ENCODE results near the gene SRSF6. TPM values are rescaled to one million over a fixed set of nuclear protein-coding genes. Genes with fewer than 3 reads are reported as not detected.

Gene SRSF6
- total RNA-seq (100 to 1,000 TPM; 154 to 277 (median 174) TPM), total RNA-seq (140 to 407 (median 259) reads per million in 29 experiments)
- 129 TPM for total RNA-seq (2013)

DNA sequence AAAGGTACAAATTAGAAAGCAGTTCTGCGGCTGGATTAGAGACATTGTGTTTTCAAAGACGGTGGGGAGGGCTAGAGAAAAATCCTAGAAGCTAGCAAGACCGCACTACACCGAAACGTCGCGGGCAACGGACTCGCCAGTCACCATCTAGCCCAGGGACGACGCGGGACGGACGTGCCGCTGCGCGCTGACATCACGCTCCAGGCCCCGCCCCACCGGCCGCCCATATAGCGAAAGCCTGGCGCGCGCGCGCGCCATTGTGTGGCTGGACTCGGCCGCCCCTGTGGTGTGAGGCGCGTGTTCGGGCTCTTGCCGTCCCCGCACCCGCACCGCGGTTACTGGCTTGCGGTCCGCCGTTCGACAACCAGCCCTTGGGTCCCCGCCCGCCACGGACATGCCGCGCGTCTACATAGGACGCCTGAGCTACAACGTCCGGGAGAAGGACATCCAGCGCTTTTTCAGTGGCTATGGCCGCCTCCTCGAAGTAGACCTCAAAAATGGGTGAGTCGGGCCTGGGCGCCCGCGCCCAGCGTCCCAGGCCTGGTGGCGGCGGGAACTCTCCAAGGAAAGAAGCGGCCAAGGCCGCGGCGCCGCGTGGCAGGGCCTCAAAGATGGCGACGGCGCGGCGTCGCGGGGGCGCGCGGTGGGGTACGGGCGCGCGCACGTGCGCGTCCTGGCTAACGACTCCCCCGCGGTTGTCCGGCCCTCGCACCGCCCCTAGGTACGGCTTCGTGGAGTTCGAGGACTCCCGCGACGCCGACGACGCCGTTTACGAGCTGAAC, at the start of gene SRSF6:
Gene SRSF6, plus strand, starts transcription at position 257 of the 782 bp plus-strand sequence. Its CDS starts 138 bp downstream, at position 395.
- Mint-ChIP-seq H3K27ac (peak within 1 kb of the TSS; percentile 95 to 98), H3K27me3 (peaks cover 4 to 14% of the 10 kb centered on the region in 2 donors), H3K36me3 (peaks cover 25% of the 10 kb centered on the region), H3K4me1 (peaks cover 39 to 41% (median 40%) of the 10 kb centered on the region in 3 donors), H3K9me3 (no peaks in the 10 kb centered on the region), H3K4me3 (peak within 1 kb of the TSS; percentile 88 to 97 (median 92))
- WGBS (ENCODE audit: insufficient coverage) = under 1% methylated on average over 101 of the region's 101 CpGs
- POLR2A ChIA-PET = interaction anchor here (0.6 to 1.1 kb wide), 10 partner anchors 8 to 1841 kb away, joined by 3 to 6 read pairs (median 5); partner anchors contain the start of genes CHD6 (in 1 of the 2), FITM2 (in 1 of the 2) and IFT52 (in 1 of the 2)
- Histone ChIP-seq H3K36me3 (ENCODE audit: control insufficient read depth in 2 of 2, extremely low read depth in 1 of 2, insufficient read depth in 1 of 2, low read length in 1 of 2) (peaks cover 4 to 36% of the 10 kb centered on the region in 2 donors), H3K27ac (ENCODE audit: low read length) (peak within 1 kb of the TSS; percentile 100), H3K9me3 (no peaks in the 10 kb centered on the region), H3K4me3 (ENCODE audit: control insufficient read depth in 1 of 2, extremely low read depth in 1 of 2, low read length in 1 of 2) (peak within 1 kb of the TSS; percentile 90 to 98), H3K27me3 (replicated peaks in 1 of 2; ENCODE audit: control insufficient read depth in 2 of 2, extremely low read depth in 1 of 2, insufficient read depth in 2 of 2, low read length in 1 of 2) (peaks cover 0 to 15% of the 10 kb centered on the region in 2 experiments), H3K4me1 (ENCODE audit: control insufficient read depth in 1 of 2, extremely low read depth in 1 of 2, insufficient read depth in 2 of 2, low read length in 2 of 2) (peaks cover 18% of the 10 kb centered on the region in 2 experiments)
- CTCF ChIA-PET = interaction anchor here (0.6 to 1.5 kb wide), 4 partner anchors 8 to 756 kb away, joined by 3 to 4 read pairs (median 3); no protein-coding TSS in a partner anchor
- DNase-seq (peak; percentile 80 to 94 (median 91)), ATAC-seq (replicated peaks in 1 of 4) (peak; percentile 84 to 90 (median 88))

DNA sequence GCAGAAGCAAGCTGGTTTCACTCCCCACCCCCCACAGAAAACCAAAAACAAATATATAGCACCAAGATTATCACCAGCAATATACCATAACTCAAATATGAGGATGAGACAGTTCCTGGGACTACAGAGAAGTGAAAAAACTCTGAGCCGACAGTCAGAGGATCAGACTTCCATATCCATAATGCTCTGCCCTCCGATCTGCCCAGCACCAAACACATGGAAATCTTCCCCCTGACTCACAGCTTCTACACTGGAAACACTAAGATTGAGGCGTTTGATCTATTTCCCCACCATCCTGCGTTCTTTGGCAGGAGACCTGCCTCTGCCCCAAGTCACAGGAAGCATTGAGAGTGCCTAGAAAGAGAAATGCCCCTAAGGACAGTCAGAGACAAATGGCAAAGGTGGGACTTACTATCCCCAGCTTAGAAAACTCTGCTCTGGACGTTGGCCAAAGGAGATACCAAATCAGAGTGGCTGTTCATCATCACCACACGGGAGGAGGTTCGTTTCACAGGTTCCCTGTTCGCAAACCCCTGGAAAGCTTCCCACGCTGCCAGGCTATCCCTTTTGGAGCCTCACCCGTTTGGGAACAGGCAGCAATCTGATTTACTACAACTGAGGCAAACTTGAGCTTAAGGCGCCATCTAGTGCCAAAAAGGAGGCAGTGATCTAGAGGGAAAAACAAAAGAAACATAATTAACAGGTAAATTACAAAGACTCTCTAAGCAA, 48.7 kb upstream of the SRSF6 start:
- Mint-ChIP-seq H3K27ac (no peak overlapping the region), H3K27me3 (peaks cover 35 to 63% of the 10 kb centered on the region in 2 donors), H3K36me3 (peaks cover 3% of the 10 kb centered on the region), H3K4me3 (no peak overlapping the region), H3K9me3 (peaks cover 0 to 19% (median 1%) of the 10 kb centered on the region in 3 donors), H3K4me1 (no peaks in the 10 kb centered on the region)
- POLR2A ChIA-PET = no interaction called here
- 34% methylated on average over 8 of the region's 11 CpGs for WGBS (ENCODE audit: insufficient coverage)
- Histone ChIP-seq H3K9me3 (no peaks in the 10 kb centered on the region), H3K36me3 (ENCODE audit: control insufficient read depth in 2 of 2, extremely low read depth in 1 of 2, insufficient read depth in 1 of 2, low read length in 1 of 2) (no peaks in the 10 kb centered on the region), H3K4me1 (ENCODE audit: control insufficient read depth in 1 of 2, extremely low read depth in 1 of 2, insufficient read depth in 2 of 2, low read length in 2 of 2) (no peaks in the 10 kb centered on the region), H3K4me3 (ENCODE audit: control insufficient read depth in 1 of 2, extremely low read depth in 1 of 2, low read length in 1 of 2) (no peak overlapping the region), H3K27ac (ENCODE audit: low read length) (no peak overlapping the region), H3K27me3 (replicated peaks in 1 of 2; ENCODE audit: control insufficient read depth in 2 of 2, extremely low read depth in 1 of 2, insufficient read depth in 2 of 2, low read length in 1 of 2) (peaks cover 0 to 26% of the 10 kb centered on the region in 2 experiments)
- CTCF ChIA-PET = interaction anchor here (0.5 to 1.1 kb wide), 2 partner anchors 49 to 1671 kb away, joined by 3 read pairs; no protein-coding TSS in a partner anchor
- ATAC-seq (replicated peaks in 1 of 4) = no peak
- DNase-seq = peak in 1 of 35 experiments; percentile 12

DNA sequence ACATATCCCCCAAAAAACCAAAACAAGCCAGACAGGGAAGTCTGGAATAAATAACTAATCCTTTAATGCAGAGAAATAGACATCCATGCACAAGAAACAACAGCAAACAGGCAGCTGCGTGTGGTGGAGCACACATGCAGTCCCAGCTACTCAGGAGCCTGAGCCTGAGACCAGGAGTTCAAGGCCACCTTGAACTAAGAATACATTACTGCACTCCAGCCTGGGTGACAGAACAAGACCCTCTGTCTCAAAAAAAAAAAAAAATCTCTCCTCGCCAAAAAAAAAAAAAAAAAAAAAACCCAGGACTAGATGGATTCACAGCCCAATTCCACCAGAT, 48.2 kb upstream of the SRSF6 start:
- ATAC-seq (replicated peaks in 1 of 4) = no peak
- Mint-ChIP-seq H3K9me3 (peaks cover 0 to 19% (median 1%) of the 10 kb centered on the region in 3 donors), H3K36me3 (peaks cover 3% of the 10 kb centered on the region), H3K27ac (no peak overlapping the region), H3K4me1 (no peaks in the 10 kb centered on the region), H3K27me3 (peaks cover 32 to 64% of the 10 kb centered on the region in 2 donors), H3K4me3 (no peak overlapping the region)
- H3K4me1 ChIP-seq (ENCODE audit: control insufficient read depth in 1 of 2, extremely low read depth in 1 of 2, insufficient read depth in 2 of 2, low read length in 2 of 2) = no peaks in the 10 kb centered on the region
- DNase-seq = no peak
- ChIA-PET POLR2A (no interaction called here), CTCF (interaction anchor here in 1 of 2 donors (1.1 kb wide), 1 partner anchor 1672 kb away, joined by 3 read pairs; no protein-coding TSS in a partner anchor)
- peaks cover 0 to 23% of the 10 kb centered on the region in 2 experiments for H3K27me3 ChIP-seq (replicated peaks in 1 of 2; ENCODE audit: control insufficient read depth in 2 of 2, extremely low read depth in 1 of 2, insufficient read depth in 2 of 2, low read length in 1 of 2)
- WGBS (ENCODE audit: insufficient coverage) = 17% methylated on average over 1 of the region's 2 CpGs
- H3K36me3 ChIP-seq (ENCODE audit: control insufficient read depth in 2 of 2, extremely low read depth in 1 of 2, insufficient read depth in 1 of 2, low read length in 1 of 2) = no peaks in the 10 kb centered on the region
- H3K27ac ChIP-seq (ENCODE audit: low read length) = no peak overlapping the region
- H3K9me3 ChIP-seq = no peaks in the 10 kb centered on the region
- H3K4me3 ChIP-seq (ENCODE audit: control insufficient read depth in 1 of 2, extremely low read depth in 1 of 2, low read length in 1 of 2) = no peak overlapping the region

DNA sequence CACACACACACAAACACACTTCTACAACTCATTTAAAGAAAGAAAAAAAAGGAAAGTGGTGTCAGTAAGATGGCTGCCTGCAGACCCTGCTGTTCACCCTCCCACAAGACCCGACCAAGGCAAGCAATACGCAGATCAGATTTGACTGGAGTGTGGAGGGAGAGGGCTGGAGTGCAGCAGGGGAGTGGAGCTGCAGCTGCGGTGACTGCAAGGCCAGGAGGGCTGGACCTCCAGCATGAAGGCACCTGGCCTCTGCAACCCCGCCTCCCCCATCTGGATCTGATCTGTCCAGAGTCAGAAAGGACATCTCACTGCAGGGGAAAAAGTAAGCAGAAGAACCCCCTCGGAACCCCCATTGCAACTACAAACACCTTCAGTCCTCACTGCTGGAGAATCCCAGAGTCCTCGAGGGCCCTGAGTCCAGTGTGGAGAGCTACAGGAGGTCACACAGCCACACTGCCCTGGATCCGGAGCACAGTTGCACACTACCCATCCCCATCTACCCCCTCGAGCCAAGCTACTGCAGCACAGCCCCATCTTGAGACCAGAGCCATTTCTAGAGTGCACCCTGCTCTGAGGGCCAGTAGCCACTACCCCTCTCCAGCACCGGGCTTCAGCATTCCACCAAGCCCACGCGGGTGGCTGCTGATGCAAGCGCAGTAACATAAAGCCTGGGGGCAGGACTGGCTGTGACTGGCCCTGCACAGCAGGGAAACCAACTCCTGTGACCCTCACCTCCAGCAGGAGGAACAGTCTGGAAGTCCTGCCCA, 41.9 kb upstream of the SRSF6 start:
- H3K36me3 Mint-ChIP-seq = peaks cover 5% of the 10 kb centered on the region
- no peaks in the 10 kb centered on the region for H3K9me3 ChIP-seq
- H3K27ac ChIP-seq (ENCODE audit: low read length) = no peak overlapping the region
- H3K4me1 Mint-ChIP-seq = no peaks in the 10 kb centered on the region
- H3K9me3 Mint-ChIP-seq = peaks cover 20 to 23% (median 22%) of the 10 kb centered on the region in 3 donors
- H3K36me3 ChIP-seq (ENCODE audit: control insufficient read depth in 2 of 2, extremely low read depth in 1 of 2, insufficient read depth in 1 of 2, low read length in 1 of 2) = no peaks in the 10 kb centered on the region
- H3K27ac Mint-ChIP-seq = no peak overlapping the region
- H3K4me3 ChIP-seq (ENCODE audit: control insufficient read depth in 1 of 2, extremely low read depth in 1 of 2, low read length in 1 of 2) = no peak overlapping the region
- H3K27me3 Mint-ChIP-seq = peaks cover 10 to 39% of the 10 kb centered on the region in 2 donors
- ChIA-PET CTCF (interaction anchor here in 1 of 2 donors (0.7 kb wide), 1 partner anchor 214 kb away, joined by 6 read pairs; no protein-coding TSS in a partner anchor), POLR2A (no interaction called here)
- no peak for ATAC-seq (replicated peaks in 1 of 4)
- DNase-seq = no peak
- WGBS (ENCODE audit: insufficient coverage) = 77% methylated on average over 9 of the region's 12 CpGs
- no peaks in the 10 kb centered on the region for H3K4me1 ChIP-seq (ENCODE audit: control insufficient read depth in 1 of 2, extremely low read depth in 1 of 2, insufficient read depth in 2 of 2, low read length in 2 of 2)
- H3K4me3 Mint-ChIP-seq = no peak overlapping the region
- peaks cover 0 to 26% of the 10 kb centered on the region in 2 experiments for H3K27me3 ChIP-seq (replicated peaks in 1 of 2; ENCODE audit: control insufficient read depth in 2 of 2, extremely low read depth in 1 of 2, insufficient read depth in 2 of 2, low read length in 1 of 2)

DNA sequence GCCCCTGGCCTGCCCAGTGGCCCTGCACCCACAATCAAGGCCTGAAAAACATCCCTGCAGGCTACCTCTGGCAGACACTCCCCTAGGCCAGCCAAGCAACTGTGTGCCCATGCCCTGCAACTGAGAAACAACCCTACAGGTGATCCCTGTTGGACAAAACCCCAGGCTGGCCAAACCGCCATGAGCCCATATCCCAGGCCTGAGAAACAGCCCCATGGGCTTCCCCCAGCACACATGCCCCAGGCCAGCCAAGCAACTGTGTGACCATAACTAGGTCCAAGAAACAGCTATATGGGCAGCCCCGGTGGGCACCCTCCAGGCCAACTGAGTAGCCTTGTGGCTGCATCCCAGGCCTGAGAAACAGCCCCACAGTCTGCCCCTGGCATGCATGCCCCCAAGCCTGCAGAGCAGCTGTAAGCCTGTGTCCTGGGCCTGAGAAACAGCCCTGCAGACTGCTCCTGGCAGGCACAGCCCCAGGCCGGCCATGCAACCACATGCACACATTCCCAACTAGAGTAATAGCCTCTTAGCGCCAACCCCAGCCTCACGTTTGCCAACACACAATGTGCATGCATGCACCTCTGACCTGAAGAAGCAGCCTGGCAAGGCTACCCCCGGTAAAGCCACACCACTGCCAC, 41.0 kb upstream of the SRSF6 start:
- POLR2A ChIA-PET = no interaction called here
- Histone ChIP-seq H3K27ac (ENCODE audit: low read length) (no peak overlapping the region), H3K4me1 (ENCODE audit: control insufficient read depth in 1 of 2, extremely low read depth in 1 of 2, insufficient read depth in 2 of 2, low read length in 2 of 2) (no peaks in the 10 kb centered on the region), H3K27me3 (replicated peaks in 1 of 2; ENCODE audit: control insufficient read depth in 2 of 2, extremely low read depth in 1 of 2, insufficient read depth in 2 of 2, low read length in 1 of 2) (peaks cover 0 to 24% of the 10 kb centered on the region in 2 experiments), H3K9me3 (no peaks in the 10 kb centered on the region), H3K4me3 (ENCODE audit: control insufficient read depth in 1 of 2, extremely low read depth in 1 of 2, low read length in 1 of 2) (no peak overlapping the region), H3K36me3 (ENCODE audit: control insufficient read depth in 2 of 2, extremely low read depth in 1 of 2, insufficient read depth in 1 of 2, low read length in 1 of 2) (no peaks in the 10 kb centered on the region)
- no peak for ATAC-seq (replicated peaks in 1 of 4)
- Mint-ChIP-seq H3K27me3 (peaks cover 10 to 34% of the 10 kb centered on the region in 2 donors), H3K9me3 (peaks cover 23 to 25% (median 24%) of the 10 kb centered on the region in 3 donors), H3K4me1 (no peaks in the 10 kb centered on the region), H3K27ac (no peak overlapping the region), H3K36me3 (peaks cover 5% of the 10 kb centered on the region), H3K4me3 (no peak overlapping the region)
- CTCF ChIA-PET = no interaction called here
- WGBS (ENCODE audit: insufficient coverage) = 84% methylated on average over 6 of the region's 6 CpGs
- no peak for DNase-seq

Measured in T-cell (primary cell).